Measurements from ENCODE around the gene TMEM179. TPM values are rescaled to one million over a fixed set of nuclear protein-coding genes. Genes with fewer than 3 reads are reported as not detected.
"Not testable (repeated sequence)": the region's sequence is repeated elsewhere in the genome, so short reads cannot be mapped to it uniquely, and the experiment has no call there.

The TMEM179 gene
- total RNA-seq: 0.30 TPM

DNA sequence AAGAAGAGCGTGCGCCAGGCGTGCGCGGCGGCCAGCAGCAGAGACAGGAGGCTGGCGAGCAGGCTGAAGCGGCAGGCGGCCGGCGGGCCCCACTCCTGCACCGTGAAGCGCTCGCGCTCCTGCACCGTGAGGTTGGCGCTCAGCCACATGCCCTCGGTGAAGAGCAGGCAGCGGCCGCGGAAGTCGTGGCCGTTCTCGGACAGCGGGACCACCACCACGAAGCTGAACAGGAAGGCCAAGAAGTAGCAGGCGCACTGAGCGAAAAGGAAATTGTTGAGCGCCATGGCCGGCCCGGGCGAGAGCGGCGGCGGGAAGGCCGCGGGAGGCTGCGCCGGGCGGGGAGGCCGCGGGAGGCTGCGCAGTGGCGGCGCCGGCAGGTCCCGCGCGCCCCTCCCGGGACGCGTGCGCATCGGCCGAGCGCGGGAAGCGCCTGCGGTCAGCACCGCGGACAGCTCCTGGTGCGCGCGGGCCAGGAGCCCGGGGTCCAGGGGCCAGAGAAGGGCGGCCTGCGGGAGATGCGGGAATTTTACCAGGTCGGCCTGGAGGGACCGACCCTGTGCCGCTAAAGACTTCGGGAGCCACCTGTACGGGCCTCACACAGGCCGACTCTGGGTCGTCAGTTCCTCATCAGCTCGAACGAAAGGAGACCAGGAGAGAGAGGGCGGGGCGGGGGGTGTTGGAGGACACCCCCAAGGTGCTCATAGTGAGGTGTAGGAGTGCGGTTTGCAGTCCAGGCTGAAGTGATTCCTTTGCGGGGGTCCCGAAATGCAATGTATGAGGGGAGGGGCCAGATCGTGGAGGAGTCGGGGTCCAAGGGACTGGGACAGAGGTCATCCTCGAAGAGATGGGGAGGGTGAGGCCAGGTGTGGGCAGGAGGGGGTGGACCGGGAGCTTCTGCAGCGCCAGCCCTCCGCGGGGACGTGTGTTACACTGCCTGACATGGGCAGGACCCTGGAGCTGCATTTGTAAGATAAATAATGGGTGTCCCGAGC lies at the start of gene TMEM179:
TMEM179 (minus strand) TSS at position 315 of the 992 bp plus-strand sequence; CDS start at position 284, 31 bp downstream.
- peak; percentile 64 for ATAC-seq
- no peak for DNase-seq (ENCODE audit: low spot score)

DNA sequence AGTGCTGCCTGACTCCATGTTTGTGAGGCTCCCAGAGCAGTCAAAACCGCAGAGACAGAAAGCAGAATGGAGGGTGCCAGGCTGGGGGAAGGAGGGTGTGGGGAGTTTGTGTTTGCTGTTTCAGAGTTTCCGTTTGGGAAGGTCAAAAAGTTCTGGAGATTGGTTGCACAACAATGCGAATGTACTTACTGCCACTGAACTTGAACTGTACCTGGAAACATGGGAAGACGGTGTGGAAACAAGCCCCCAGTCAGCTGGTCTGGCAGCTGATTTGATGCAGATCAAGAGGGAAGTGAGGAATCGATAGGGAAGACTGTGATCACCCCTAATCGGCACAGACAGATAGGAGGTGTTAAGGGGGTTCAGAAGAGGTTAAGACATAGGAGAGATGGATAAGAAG lies 49.5 kb upstream of the TMEM179 start:
- peak; percentile 77 for DNase-seq (ENCODE audit: low spot score)

DNA sequence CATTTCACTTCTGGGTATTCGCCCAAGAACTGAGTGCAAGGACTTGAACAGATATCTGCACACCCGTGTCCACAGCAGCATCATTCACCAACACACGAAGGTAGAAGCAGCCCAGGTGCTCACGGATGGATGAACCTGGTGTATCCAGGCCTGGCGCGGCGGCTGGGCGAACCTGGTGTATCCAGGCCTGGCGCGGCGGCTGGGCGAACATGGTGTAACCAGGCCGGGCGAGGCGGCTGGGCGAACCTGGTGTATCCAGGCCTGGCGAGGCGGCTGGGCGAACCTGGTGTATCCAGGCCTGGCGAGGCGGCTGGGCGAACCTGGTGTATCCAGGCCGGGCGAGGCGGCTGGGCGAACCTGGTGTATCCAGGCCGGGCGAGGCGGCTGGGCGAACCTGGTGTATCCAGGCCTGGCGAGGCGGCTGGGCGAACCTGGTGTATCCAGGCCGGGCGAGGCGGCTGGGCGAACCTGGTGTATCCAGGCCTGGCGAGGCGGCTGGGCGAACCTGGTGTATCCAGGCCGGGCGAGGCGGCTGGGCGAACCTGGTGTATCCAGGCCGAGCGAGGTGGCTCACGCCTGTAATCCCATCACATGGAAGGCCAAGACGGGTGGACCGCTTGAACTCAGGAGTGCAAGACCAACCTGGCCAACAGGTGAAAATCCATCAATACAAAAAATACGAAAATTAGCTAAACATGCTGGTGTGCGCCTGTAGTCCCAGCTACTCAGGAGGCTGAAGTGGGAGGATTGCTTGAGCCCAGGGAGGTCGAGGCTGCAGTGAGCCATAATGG lies 48.8 kb upstream of the TMEM179 start:
- ATAC-seq; DNase-seq (ENCODE audit: low spot score): not testable (repeated sequence)

More for the DNA sequence above, 49.5 kb upstream of the TMEM179 start:
- ATAC-seq: peak; percentile 68

DNA sequence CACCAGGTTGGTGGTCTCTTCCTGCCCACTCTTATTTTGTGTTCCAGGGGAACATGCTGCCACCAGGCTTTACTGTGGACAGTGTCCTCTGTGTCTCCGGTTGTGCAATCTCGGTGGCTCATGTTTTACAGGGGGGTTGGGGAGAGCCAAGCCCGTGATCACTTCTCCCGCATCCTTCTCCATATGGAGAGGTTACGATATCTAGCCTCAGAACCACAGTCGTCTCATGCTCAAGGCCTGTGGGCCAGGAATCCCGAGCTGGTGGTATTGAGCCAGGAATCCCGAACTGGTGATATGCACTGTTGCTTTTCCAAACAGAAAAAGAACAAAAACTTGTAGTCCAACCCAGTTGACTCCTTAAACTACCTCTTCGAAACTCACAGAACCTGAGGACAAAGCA lies 47.8 kb upstream of the TMEM179 start:
- ATAC-seq: peak; percentile 16
- no peak for DNase-seq (ENCODE audit: low spot score)

DNA sequence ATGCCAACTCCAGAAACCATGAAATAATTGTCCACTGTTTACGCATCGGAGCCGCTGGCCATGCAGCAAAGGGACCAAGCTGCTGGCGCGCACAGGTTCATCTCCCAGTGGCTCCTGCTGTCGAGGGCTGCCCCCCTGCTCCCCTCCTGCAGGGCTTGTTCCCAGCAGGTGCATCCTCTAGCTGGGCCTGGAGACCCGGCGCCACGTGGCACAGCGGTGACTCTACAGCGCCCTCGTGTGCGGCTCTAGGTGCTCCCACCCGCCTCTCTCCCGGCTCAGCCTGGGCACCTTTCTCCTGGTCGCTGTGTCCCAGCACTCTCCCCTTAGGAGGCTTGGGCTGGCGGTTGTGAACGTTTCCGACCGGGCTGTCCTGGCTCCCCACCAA lies 47.3 kb upstream of the TMEM179 start:
- DNase-seq (ENCODE audit: low spot score) (no peak), ATAC-seq (no peak)

DNA sequence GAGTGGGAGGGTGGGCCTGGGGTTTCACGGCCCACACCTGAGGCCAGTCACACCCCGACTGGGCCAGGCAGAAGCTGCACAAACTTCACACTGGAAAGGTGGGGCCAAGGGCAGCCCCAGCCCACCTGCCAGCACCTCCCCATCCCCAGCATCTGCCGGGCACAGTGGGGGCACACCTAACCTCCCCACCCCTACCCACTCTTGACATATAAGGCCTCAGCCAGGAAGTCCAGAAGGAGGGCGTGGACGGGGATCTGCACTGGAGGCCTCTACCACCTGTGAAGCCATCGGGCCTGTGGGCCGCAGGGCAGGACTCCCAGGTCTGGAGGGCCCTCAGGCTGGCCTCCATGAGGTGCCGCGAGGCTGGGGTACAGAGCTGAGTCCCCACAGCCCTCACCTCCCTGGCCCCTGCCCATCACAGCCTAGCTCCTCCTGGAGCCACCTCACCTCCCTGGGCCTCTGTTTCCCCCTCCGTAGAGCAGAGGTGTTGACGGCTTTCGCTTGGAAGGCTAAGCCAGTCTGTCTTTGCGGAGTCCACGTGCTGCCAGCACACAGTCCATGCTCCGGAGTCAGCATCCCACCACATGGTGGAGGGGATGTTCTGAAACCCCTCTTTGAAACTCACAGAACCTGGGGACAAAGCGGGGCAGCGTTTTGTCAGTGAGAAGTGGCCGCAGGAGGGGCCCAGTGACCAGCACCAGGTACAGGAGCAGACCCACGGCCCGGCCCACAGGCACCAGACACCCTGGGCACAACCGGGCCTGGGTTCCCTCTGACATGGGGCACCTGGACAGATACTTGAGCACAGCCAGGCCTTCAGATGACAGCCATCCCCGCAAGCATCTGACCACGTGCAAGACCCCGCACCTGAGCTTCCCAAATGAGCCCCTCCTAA lies 46.7 kb upstream of the TMEM179 start:
- ATAC-seq (no peak), DNase-seq (ENCODE audit: low spot score) (no peak)

DNA sequence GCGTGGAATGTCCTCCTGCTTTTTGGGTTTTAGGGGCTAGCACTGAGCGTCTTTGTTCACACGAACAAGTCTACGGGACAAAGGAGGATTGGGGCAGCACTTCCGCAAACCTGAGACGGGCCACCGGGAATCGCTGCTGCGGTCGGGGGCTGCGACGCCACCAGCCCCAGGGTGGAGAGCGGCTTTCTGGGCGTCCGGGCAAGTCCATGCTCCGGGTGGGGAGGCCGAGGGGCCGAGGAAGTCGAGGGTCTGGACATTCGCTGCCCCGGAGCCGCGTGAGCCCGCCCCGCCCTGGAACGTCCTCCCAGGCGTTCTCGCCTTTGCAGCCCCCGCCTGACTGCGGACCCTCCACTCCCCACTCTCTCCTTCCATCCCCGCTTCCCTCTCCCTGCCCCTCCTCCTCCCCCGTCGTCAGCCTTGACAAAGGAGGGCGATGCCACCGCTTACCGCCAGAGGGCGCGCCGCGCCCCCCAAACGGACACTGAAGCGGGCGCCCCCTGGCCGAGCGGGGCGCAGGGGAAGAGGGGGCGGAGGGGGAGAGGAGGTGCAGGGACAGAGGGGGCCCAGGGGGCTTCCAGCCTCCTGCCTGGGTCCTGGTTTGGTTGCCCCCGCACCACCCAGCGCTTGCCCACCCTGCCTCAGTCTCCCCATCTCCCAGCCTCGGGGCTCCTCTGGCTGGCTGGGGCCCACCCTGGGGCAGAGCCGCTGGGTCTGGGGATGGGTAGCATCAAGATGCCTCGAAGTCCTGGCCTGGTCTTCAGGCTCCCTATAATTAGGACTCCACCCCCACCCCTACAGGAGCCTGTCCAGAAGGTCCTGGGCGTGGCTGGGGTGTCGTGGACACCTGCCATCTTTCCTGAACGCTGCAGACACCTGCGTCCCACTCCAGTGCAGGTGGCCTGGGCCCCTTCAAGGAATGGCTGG lies 45.7 kb upstream of the TMEM179 start:
- DNase-seq (ENCODE audit: low spot score) (peak; percentile 65), ATAC-seq (peak; percentile 82)

DNA sequence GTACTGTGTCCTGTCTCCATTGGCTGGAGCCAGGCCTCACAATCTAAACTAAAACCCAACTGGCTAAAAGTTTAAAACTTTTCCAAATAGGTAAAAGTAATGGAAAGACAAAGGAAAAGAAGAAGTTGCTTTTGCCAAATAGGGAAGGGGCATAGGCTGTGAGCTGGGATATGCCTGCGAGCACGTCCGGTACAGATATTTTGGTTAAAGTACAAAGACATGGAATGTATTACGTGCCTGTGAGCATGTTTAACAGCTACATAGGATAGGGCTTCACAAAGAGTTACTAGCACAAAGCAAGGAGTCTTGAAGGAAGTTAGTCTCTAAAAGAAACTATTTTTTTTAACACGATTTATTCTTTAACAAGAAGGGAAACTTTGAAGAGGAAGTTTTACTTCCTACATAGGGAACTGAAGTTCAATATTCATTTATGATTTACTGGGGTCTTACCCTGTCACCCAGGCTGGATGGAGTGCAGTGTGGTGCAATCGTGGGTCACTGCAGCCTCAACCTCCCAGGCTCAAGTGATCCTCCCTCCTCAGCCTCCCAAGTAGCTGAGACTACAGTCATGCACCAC lies 43.0 kb upstream of the TMEM179 start:
- no peak for ATAC-seq
- DNase-seq (ENCODE audit: low spot score): no peak

DNA sequence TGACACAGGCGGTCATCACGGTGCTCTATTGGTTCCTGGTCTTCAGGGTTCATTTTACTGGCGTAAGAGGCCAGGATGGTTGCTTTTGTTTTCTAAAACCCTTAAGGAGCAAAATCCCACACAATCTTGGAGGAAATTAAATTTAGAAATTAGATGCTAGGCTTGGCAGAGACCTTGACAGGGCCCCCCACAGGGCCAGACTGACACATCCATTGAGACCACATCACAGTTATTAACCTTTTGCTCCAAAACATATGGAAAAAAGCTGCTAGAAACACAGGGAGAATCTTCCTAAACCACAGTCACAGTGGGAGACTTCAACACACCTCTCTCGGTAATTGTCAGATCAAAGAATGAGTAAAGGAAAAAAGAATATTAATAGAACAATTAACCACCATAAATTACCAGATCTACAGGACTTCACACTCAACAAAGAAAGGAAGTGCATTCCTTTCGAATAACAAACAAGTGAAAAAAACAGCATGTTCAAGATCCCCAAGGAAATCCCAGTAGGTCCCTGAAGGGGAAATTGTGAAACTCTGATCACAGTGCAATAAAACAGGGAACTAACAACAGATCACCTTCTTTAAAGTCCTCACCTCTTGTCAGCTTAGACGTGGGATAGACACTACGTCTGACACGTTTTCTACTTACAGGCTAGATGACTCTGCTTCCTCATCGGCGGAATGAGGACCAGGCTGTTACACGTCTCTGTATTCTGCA lies 40.2 kb upstream of the TMEM179 start:
- ATAC-seq (no peak), DNase-seq (ENCODE audit: low spot score) (no peak)

DNA sequence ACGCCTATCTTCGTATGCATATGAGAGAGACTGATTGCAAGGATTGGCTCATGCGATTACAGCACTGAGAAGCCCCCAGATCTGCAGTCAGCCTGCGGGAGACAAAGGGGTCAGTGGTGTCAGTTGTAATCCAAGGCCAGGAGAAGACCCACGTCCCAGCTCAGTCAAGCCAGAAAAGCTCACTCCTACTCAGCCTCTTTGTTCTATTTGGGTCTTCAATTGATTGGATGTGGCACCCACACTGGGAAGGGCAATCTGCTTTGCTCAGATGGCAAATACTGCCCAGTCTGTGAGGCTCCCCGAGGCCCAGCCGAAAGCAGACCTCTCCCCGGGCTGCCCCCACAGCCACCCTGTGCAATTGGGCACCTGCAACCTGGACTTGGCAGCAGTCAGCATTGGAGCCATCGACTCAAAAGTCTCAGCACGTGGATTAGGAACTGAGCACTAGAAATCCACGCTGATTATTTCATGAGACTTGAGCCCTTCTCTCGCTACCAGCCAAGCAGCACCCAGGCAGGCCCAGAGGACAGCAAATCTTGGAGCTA lies 39.6 kb upstream of the TMEM179 start:
- ATAC-seq (no peak), DNase-seq (ENCODE audit: low spot score) (no peak)

DNA sequence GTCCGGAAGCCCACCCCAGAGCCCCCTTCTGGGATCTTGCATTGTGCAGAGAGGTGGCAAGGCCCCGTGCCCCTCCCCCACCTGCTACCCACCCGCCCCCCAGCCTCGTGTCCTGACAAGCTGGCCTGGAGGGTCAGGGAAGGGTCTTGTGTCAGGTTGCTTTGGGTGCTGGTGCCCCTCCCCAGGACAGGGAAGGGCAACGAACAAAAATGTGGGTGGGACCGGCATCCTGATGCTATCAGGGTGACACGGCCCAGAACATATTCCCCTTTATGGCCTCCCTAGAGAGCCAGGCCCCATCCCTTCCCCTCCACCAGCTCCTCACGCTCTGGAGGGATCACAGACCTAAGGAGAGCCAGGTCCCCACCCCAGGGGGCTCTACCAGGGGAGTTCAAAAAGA lies 38.7 kb upstream of the TMEM179 start:
- ATAC-seq (no peak), DNase-seq (ENCODE audit: low spot score) (no peak)

DNA sequence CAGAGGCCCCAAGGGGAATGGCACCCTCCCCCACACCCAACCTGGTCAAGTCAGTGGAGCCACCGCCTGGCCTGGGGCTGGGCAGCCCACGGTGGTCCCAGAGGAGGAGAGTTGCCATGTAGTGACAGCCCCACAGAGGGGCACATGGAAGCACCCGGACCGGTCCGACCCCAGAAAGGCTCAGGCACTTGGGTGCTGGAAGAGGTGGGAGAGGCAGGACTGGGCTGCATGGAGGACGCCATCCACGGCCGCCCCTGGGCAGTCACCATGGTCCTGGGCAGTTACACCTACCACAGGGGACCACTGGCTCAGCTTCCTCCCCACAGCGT lies 37.9 kb upstream of the TMEM179 start:
- ATAC-seq: no peak

DNA sequence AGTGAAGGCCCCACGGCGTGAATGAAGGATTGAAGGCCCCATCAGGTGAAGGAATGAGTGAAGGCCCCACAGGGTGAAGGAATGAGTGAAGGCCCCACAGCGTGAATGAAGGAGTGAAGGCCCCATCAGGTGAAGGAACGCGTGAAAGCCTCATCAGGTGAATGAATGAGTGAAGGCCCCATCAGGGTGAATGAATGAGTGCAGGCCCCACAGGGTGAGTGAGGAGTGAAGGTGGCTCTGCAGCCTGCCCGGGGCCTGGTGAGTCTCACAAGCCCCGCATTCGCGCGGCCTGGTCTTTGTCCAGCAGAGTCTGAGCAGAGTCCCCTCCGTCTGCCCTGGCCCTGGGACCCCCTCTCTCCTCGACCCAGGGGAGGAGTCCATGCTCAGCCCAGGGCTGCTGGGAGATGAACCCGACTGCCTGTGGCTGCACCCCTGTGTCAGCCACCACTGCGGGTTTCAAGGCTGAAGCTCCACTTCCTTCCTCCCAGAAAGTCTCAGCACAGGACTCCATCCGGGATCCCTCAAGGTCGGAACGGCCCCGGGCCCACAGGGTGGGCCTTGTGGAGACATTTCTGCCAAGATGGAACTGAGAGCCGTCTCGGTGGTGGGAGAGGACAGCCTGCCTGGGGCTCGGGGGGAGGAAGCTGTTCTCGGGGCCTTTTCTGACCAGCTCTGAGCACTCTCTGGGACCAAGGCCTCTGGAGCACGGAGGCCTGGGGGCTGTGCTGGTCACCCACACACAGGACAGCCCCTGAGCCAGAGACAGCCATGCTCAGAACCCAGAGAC lies 37.4 kb upstream of the TMEM179 start:
- no peak for DNase-seq (ENCODE audit: low spot score)

More for the DNA sequence above, 37.9 kb upstream of the TMEM179 start:
- DNase-seq (ENCODE audit: low spot score): no peak

DNA sequence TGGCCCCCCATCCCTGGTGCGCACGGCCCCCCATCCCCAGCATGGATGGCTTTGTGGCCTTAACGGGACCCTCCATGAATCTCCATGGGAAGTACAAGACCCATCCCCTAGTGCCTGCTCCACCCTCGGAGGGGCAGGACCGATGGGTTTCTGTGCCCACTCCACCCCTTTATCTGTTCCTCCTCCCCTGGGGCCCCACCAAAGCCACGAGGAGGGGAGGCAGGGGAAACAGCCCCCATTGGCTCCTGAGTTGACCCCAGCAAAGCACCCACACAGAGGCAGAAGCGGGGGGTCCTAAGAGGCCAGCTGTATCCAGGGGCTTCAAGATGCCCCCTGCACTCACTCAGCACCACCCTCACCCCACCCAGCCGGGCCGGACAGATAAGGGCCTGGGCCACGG lies 36.1 kb upstream of the TMEM179 start:
- ATAC-seq (no peak), DNase-seq (ENCODE audit: low spot score) (no peak)

More for the DNA sequence above, 37.4 kb upstream of the TMEM179 start:
- no peak for ATAC-seq

DNA sequence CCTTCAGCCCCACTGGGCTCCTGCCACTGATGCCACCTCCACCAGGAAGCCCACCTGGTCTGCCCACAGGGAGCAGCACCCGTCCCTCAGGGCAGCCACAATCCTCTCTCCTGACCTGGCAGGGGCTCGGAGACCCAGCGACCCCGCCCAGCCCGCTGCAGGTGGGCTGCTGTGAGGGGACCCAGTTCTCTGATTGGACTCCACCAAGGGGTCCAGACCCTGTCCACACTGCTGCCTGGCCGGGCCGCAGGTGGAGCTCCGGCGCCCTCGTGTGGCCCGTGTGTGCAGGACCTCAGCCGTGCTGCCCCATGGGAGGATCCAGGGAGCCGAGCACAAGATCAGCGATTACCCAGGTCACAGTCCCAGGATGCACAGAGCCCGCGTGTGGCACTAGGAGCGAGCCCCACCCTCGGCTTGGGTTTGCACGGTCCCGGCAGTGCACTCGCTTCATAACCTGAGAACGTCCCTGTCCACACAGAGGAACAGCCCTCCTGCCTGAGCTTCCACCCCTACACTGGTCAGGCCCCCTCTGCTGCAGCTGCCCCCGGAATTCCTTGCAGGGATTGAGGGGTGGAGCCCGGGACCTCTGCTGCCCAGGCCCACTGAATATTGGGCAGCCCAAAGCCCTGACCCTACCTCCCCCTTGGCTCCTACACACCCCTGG lies 35.4 kb upstream of the TMEM179 start:
- DNase-seq (ENCODE audit: low spot score) (peak; percentile 71), ATAC-seq (peak; percentile 93)

DNA sequence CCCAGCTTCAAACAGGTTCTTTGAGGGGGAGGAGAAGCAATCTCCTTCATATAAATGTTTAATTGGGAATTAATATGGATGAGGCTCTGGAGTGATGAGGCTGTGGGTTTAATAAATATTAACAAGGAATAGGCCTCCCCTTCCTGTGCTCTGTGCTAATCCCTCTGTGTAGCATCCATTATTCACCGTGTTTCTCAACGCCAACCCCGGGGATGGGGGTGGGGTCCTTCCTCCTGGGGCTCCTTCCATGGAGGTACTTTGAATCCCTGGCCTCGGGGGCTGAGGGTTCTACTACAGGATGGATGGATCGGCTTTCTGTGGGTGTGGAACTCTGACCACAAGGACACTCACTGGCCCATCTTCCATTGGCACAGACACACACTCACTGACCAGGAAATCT lies 34.9 kb upstream of the TMEM179 start:
- DNase-seq (ENCODE audit: low spot score) (no peak), ATAC-seq (no peak)

DNA sequence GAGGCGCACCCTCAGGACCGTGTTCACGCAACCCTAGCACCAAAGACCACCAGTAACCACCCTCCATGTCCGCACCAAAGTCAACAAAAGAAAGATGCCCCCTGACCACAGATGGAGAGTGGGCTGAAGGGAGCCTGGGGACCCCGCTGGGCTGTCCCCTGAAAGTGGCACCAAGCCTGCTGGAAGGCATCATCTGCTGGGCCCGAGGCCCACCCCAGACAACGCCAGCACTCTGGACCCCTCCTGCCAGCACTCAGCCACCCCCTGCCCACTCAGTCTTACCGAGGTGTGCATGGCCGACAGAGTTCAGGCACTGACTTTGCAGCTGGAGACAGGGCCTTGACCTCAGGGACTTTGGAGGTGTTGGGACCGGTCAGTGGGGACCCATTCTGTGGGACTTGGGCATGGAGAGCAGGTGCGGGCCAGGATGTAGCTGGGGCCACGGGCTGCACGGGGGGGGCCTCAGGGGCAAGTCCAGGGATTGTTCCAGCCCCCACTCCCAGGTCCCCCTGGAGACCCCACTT lies 34.4 kb upstream of the TMEM179 start:
- DNase-seq (ENCODE audit: low spot score) (no peak), ATAC-seq (no peak)
